NCI-H82 (cell line): ENCODE data around the gene PLP1.

ENCODE experiments used
- DNase-seq: peaks from one replicate; lab custom pipeline; 2025; lab: John Stamatoyannopoulos, UW

The PLP1 gene

DNA sequence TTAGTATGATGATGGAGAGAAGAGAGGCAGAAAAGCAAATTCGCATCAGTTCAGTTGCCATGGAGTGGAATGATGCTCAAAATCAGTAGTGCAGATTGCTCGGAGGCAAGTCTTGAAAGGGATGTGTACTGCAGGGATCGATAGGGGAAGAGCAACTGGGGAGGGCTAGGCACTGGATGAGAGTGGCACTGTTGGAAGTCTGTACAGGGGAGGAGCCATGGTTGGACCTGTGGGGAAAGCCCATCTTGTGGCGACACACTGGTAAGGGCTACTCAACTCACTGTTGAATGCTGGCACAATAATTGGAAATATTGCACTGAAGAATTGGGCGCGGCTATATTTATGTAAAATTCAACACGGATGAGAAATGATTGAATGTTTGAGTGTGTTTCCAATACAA is 54.2 kb downstream of the PLP1 start:
- no peak for DNase-seq

DNA sequence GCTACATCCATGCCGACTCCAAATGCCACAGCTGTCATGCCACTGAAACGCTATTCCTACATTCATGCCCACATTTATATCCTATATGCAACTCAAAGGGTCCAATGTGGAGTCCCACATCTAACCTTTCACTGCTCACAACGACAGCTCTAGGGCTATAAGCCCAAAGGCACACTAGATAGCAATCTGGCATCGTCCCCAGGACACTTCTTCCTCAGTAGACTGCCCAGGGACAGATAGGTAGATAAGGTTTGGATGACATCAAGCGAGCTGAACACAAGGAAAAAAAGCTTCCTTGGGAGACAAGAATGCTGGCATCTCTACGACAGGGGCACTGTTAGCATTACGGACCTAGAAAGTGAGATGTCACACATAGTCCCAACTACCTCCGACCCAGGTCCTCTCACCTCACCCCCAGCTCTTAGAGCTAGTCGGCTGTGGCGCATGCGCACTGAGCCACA is 54.7 kb downstream of the PLP1 start:
- DNase-seq: no peak

DNA sequence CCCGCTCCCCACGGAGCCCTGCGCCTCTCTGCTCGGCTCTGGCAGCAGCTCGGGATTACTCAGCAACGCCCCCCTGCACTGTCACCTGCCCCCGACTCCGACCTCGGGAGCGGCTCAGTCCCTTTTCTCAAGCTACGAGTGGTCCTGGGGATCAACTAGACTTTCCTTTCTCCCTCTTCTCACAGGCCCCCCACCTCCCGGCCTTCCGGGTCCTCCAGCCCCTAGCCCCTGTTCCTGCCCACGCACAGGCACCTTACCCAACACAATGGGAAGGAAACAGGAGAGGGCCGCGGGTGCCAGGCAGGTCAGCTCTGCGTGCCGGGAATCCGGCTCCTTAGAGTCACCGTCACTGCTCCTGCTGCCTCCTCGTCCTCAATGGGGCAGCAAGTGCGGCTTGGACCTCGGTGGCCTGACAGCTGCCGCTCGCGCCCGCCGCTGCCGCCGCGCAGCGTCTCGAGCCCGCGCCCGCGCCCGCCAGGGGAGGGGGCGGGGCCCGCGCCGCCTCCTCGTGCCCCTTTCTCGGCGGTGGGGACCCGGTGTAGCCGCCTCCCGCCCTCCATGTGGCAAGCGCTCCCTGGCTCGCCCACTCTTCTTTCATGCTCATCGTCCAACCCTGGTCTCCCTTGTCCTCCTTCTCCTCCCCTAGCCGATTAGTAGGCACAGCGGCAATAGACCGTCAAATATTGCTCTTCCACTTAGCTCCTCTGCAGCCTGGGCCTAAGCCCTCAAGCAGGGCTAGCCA is 55.3 kb downstream of the PLP1 start, which contains the start of gene RAB9B:
Gene RAB9B (minus strand): TSS at position 455 of the 742 bp plus-strand sequence. CDS start 6,473 bp downstream, outside the sequence.
- peak; percentile 87 for DNase-seq

- no peak for DNase-seq
Observed at GRCh38 chrX:103839404-103839803, 62.8 kb downstream of the PLP1 start.
